HG02588 (cell line): ENCODE data around the gene SPIB.

Experiments used
- ATAC-seq: cut with Tn5 transposase; IDR thresholded peaks from one replicate; pipeline ENCODE4 v1.9.1; 2021; ENCODE audit warnings: mild to moderate bottlenecking, moderate library complexity; ENCODE audit not compliant: unreplicated experiment

SPIB gene

GRCh38 chr19:50418176-50419021 lies at the start of gene SPIB:
Gene SPIB (plus strand): TSS chr19:50418938. CDS start chr19:50418963, 25 bp downstream.
- ATAC-seq, result no peak

GRCh38 chr19:50371914-50372475 lies 46.7 kb upstream of the SPIB start:
- no peak for ATAC-seq

- ATAC-seq, result peak; percentile 75
These were observed 42.3 kb upstream of the SPIB start, which contains the start of gene NR1H2 for GRCh38 chr19:50376166-50377050. Gene NR1H2 (plus strand): TSS chr19:50376457. CDS start chr19:50377606, 1,149 bp downstream.

- no peak for ATAC-seq
These were observed 41.7 kb upstream of the SPIB start for GRCh38 chr19:50377051-50377461.

- no peak for ATAC-seq
These were observed 41.2 kb upstream of the SPIB start for GRCh38 chr19:50377517-50377916.

- ATAC-seq, result no peak
These were observed 40.4 kb upstream of the SPIB start for GRCh38 chr19:50378169-50378862.

GRCh38 chr19:50378863-50379236 lies 39.9 kb upstream of the SPIB start:
- no peak for ATAC-seq

GRCh38 chr19:50379602-50380001 lies 39.1 kb upstream of the SPIB start:
- no peak for ATAC-seq

- ATAC-seq, result no peak
These were observed 38.6 kb upstream of the SPIB start for GRCh38 chr19:50380137-50380536.

- ATAC-seq, result no peak
These were observed 38.0 kb upstream of the SPIB start for GRCh38 chr19:50380751-50381151.

- no peak for ATAC-seq
These were observed 36.6 kb upstream of the SPIB start for GRCh38 chr19:50381881-50382729.

GRCh38 chr19:50383001-50383851 lies 35.5 kb upstream of the SPIB start:
- ATAC-seq, result no peak

- peak; percentile 82 for ATAC-seq
These were observed 34.7 kb upstream of the SPIB start, which contains the start of gene POLD1 for GRCh38 chr19:50383852-50384684. Gene POLD1 (plus strand): TSS chr19:50384347. CDS start chr19:50398852, 14,505 bp downstream.

GRCh38 chr19:50384685-50385535 lies 33.8 kb upstream of the SPIB start:
- ATAC-seq, result no peak

GRCh38 chr19:50387176-50387867 lies 31.4 kb upstream of the SPIB start:
- ATAC-seq, result no peak

- no peak for ATAC-seq
These were observed 30.9 kb upstream of the SPIB start for GRCh38 chr19:50387868-50388245.
